H1 (cell line): ENCODE results near the gene CELF6.

ENCODE experiments used
- CBX8 ChIP-seq: fragments of 300-800, 300-1000 bp; sonication (generic); IDR thresholded peaks from 2 replicates; pipeline ENCODE4 v1.7.1; 2016; ENCODE audit warnings: low read depth, low read length, borderline replicate concordance
- CEBPB ChIP-seq: IDR thresholded peaks from 2 replicates; pipeline ENCODE4 v1.6.1; 2012; ENCODE audit warnings: low read depth, low read length
- CTCF ChIP-seq, 3 experiments: IDR thresholded peaks; 1 replicate in 2 of 3; 2 replicates in 1 of 3; pipeline versions ENCODE4 v1.5.1 to v1.6.1; 2011; ENCODE audit warnings: low read length in 3 of 3, mild to moderate bottlenecking in 3 of 3, inconsistent platforms in 2 of 3, low read depth in 1 of 3, moderate library complexity in 1 of 3; ENCODE audit not compliant: insufficient read depth in 1 of 3; ENCODE audit errors: control extremely low read depth in 1 of 3
- EZH2 ChIP-seq: fragments of 200-600 bp; sonication (generic); IDR thresholded peaks from 2 replicates; pipeline ENCODE4 v1.7.1; 2012; ENCODE audit warnings: low read depth, mild to moderate bottlenecking, moderate library complexity, low read length, inconsistent platforms; ENCODE audit not compliant: severe bottlenecking
- GABPA ChIP-seq: IDR thresholded peaks from 2 replicates; pipeline ENCODE4 v1.6.1; 2011; ENCODE audit warnings: mild to moderate bottlenecking, low read length, moderate library complexity, borderline replicate concordance; ENCODE audit not compliant: insufficient read depth
- POLR2A ChIP-seq, 2 experiments: IDR thresholded peaks; 1 replicate in 1 of 2; 2 replicates in 1 of 2; pipeline ENCODE4 v1.6.1; 2011; ENCODE audit warnings: low read depth in 2 of 2, low read length in 2 of 2, mild to moderate bottlenecking in 2 of 2; ENCODE audit errors: control extremely low read depth in 1 of 2
- POLR2AphosphoS5 ChIP-seq: IDR thresholded peaks from 2 replicates; pipeline ENCODE4 v1.6.1; 2011; ENCODE audit warnings: low read depth, low read length
- SAP30 ChIP-seq: fragments of 300-600 bp; sonication (generic); IDR thresholded peaks from 2 replicates; pipeline ENCODE4 v1.7.1; 2012; ENCODE audit warnings: low read length, moderate library complexity, mild to moderate bottlenecking, inconsistent platforms; ENCODE audit not compliant: insufficient read depth, insufficient replicate concordance

GRCh38 chr15:72306211-72306785 lies 13.7 kb downstream of the CELF6 start:
- no peak for TF ChIP-seq POLR2AphosphoS5
- no peak for TF ChIP-seq CTCF (IDR thresholded peaks at IDR 0.05; ENCODE audit: control extremely low read depth in 1 of 3, insufficient read depth in 1 of 3, low read depth in 1 of 3, low read length in 3 of 3)
- TF ChIP-seq POLR2A (IDR thresholded peaks at IDR 0.05; ENCODE audit: control extremely low read depth in 1 of 2, low read depth in 2 of 2, low read length in 2 of 2), result no peak
- TF ChIP-seq EZH2, result no peak
- no peak for TF ChIP-seq GABPA
- TF ChIP-seq SAP30, result no peak
- TF ChIP-seq CEBPB, result peak; percentile 81
- no peak for TF ChIP-seq CBX8
